K562 (cell line): ENCODE data around the gene COL21A1. TPM values are rescaled to one million over a fixed set of nuclear protein-coding genes. Genes with fewer than 3 reads are reported as not detected.

Experiments used
- ATAC-seq: fragments of 200-7000 bp; cut with Tn5 transposase; 3 replicates; pipeline ENCODE4 v1.9.1; 2020; ENCODE audit warnings: moderate library complexity
- BruUV-seq: library from RNA; stranded (reverse); fragments of 400-500 nt; replicated peaks from 2 replicates; lab custom pipeline; 2021; lab: Mats Ljungman, UMichigan
- CTCF ChIA-PET: fragments of 300-600 bp; formaldehyde crosslinking; extraction: SDS; loops from one replicate; lab custom pipeline; 2021; ENCODE audit warnings: low intra/inter-chr PET ratio; lab: Yijun Ruan, JAX
- POLR2A ChIA-PET: fragments of 300-600, 350-650 bp; sonication (Branson Sonifier 250); formaldehyde crosslinking; extraction: SDS; loops from one replicate; lab custom pipeline; 2021; ENCODE audit warnings: antibody characterized with exemption, inconsistent platforms; lab: Yijun Ruan, JAX
- DNase-seq, 4 experiments: peaks; one replicate each; pipeline versions ENCODE4 v3.0.0 to v3.0.0-alpha.2; 2011 to 2018; ENCODE audit warnings: low spot score in 3 of 4, mixed read lengths in 3 of 4; ENCODE audit errors: extremely low read depth in 1 of 4
- FAIRE-seq: peaks from 2 replicates; lab custom pipeline; 2011; peaks lifted over from hg19 to GRCh38; lab: Jason Lieb, UNC
- H2AFZ ChIP-seq: 2 replicates; pipeline ENCODE4 v1.6.0; 2011; ENCODE audit warnings: low read depth, low read length, control low read depth, inconsistent platforms
- H3K27ac ChIP-seq: fragments of 200-600 bp; 3 replicates; pipeline ENCODE4 v1.8.0; 2011; ENCODE audit warnings: low read depth, mild to moderate bottlenecking, control low read depth, inconsistent platforms, low read length, moderate library complexity, mixed read lengths; ENCODE audit errors: extremely low read depth
- H3K27me3 ChIP-seq, 2 experiments: fragments of 300-600 bp in 1 of 2; 2 replicates in 1 of 2; 3 replicates in 1 of 2; pipeline versions ENCODE4 v1.6.0 to v1.8.0; 2011; ENCODE audit warnings: inconsistent platforms in 2 of 2, low read length in 2 of 2, mild to moderate bottlenecking in 1 of 2, mixed read lengths in 1 of 2, moderate library complexity in 1 of 2; ENCODE audit not compliant: control insufficient read depth in 2 of 2, insufficient read depth in 2 of 2
- H3K36me3 ChIP-seq: fragments of 300-600 bp; 3 replicates; pipeline ENCODE4 v1.8.0; 2011; ENCODE audit warnings: mild to moderate bottlenecking, low read length, inconsistent platforms; ENCODE audit not compliant: control insufficient read depth, insufficient read depth
- H3K4me1 ChIP-seq, 2 experiments: fragments of 200-600 bp in 1 of 2; replicated peaks in 1 of 2; 2 replicates in 1 of 2; 3 replicates in 1 of 2; pipeline versions ENCODE4 v1.5.1 to v1.8.0; 2011; ENCODE audit warnings: inconsistent platforms in 2 of 2, low read length in 2 of 2, mild to moderate bottlenecking in 1 of 2, mixed read lengths in 1 of 2, moderate library complexity in 1 of 2; ENCODE audit not compliant: control insufficient read depth in 2 of 2, insufficient read depth in 2 of 2
- H3K4me2 ChIP-seq: 2 replicates; pipeline ENCODE4 v1.6.1; 2011; ENCODE audit warnings: low read length, control low read depth, inconsistent platforms, mixed read lengths; ENCODE audit not compliant: insufficient read depth
- H3K4me3 ChIP-seq: fragments of 200-600 bp; sonication (generic), shearing (Covaris generic); 2 replicates; pipeline ENCODE4 v1.5.1; 2016; ENCODE audit warnings: control low read depth, inconsistent platforms
- H3K79me2 ChIP-seq: fragments of 200-600 bp; 3 replicates; pipeline ENCODE4 v1.8.0; 2011; ENCODE audit warnings: low read length, inconsistent platforms; ENCODE audit not compliant: control insufficient read depth, insufficient read depth
- H3K9ac ChIP-seq, 2 experiments: 2 replicates each; pipeline versions ENCODE4 v1.6.0 to v1.6.1; 2011; ENCODE audit warnings: low read depth in 2 of 2, low read length in 2 of 2, control low read depth in 1 of 2, inconsistent platforms in 1 of 2, mild to moderate bottlenecking in 1 of 2, mixed read lengths in 1 of 2; ENCODE audit not compliant: insufficient read depth in 1 of 2
- H3K9me1 ChIP-seq: one replicate; pipeline ENCODE4 v1.6.0; 2011; ENCODE audit warnings: inconsistent platforms, mild to moderate bottlenecking, low read length, moderate library complexity; ENCODE audit not compliant: control insufficient read depth, insufficient read depth
- H3K9me3 ChIP-seq: replicated peaks from 2 replicates; pipeline ENCODE4 v1.5.1; 2011; ENCODE audit warnings: low read depth, low read length, inconsistent platforms; ENCODE audit not compliant: control insufficient read depth, insufficient read depth
- H4K20me1 ChIP-seq: replicated peaks from 2 replicates; pipeline ENCODE4 v1.6.1; 2011; ENCODE audit warnings: low read length, inconsistent platforms, mixed read lengths; ENCODE audit not compliant: control insufficient read depth, insufficient read depth
- ATF7 ChIP-seq: fragments of 450-650 bp; IDR thresholded peaks from 2 replicates; pipeline ENCODE4 v1.7.1; 2014; ENCODE audit warnings: mild to moderate bottlenecking, moderate library complexity
- CC2D1A ChIP-seq: fragments of 450-650 bp; IDR thresholded peaks from 2 replicates; pipeline ENCODE4 v1.6.1; 2017; ENCODE audit warnings: mild to moderate bottlenecking
- RUNX1 ChIP-seq: sonication (generic); IDR thresholded peaks from 2 replicates; pipeline ENCODE4 v1.6.1; 2016; ENCODE audit warnings: antibody characterized with exemption, low read depth
- ZBTB11 ChIP-seq, 3 experiments: fragments of 200-800 bp in 1 of 3; fragments of 250-450 bp in 1 of 3; fragments of 450-650 bp in 1 of 3; sonication (Bioruptor Pico) in 1 of 3; sonication (Bioruptor generic) in 1 of 3; formaldehyde crosslinking in 1 of 3; IDR thresholded peaks; 2 replicates each; pipeline versions ENCODE4 v1.6.1 to v1.8.0; 2016 to 2022; ENCODE audit warnings: mild to moderate bottlenecking in 2 of 3, missing genetic modification characterization in 2 of 3, missing compliant biosample characterization in 1 of 3, moderate library complexity in 1 of 3
- in situ Hi-C: fragments of 300-500 bp; cut with MboI; formaldehyde crosslinking; loops from 4 replicates; pipeline ENCODE4 v1.15.0; 2018; ENCODE audit warnings: inconsistent platforms, mixed read lengths
- intact Hi-C: fragments of 100-400 bp; cut with micrococcal nuclease; formaldehyde crosslinking; loops from 2 replicates; pipeline ENCODE4 v1.14.2; 2022
- polyA plus RNA-seq, 8 experiments: library from polyadenylated mRNA; depleted of rRNA in 4 of 8; stranded (reverse) in 5 of 8; unstranded in 3 of 8; fragments of >200 nt; fragmentation: Nextera tagmentation in 2 of 8; fragmentation: Illumina TruSeq in 1 of 8; extraction: Ambion mirVana in 2 of 8; extraction: Trizol in 1 of 8; gene quantifications; 2 replicates each; pipeline versions ENCODE4 v1.2.1 to v1.2.3, GENCODE V29; 2011 to 2014; ENCODE audit warnings: inconsistent platforms in 1 of 8, missing spikeins in 1 of 8
- total RNA-seq, 7 experiments: library from RNA; depleted of rRNA in 6 of 7; stranded (reverse); fragments of >200 nt in 6 of 7; fragmentation: Illumina TruSeq in 2 of 7; extraction: Trizol in 2 of 7; gene quantifications; 2 replicates each; pipeline versions ENCODE4 v1.2.1 to v1.2.3, GENCODE V29; 2011 to 2021; ENCODE audit warnings: low replicate concordance in 1 of 7

COL21A1 gene
- total and polyA plus RNA-seq, 9 of the 15 experiments (the other 6 are each of a cell fraction or from before 2014, with no cell fraction given) = 0.03 to 0.76 (median 0.25) TPM

DNA sequence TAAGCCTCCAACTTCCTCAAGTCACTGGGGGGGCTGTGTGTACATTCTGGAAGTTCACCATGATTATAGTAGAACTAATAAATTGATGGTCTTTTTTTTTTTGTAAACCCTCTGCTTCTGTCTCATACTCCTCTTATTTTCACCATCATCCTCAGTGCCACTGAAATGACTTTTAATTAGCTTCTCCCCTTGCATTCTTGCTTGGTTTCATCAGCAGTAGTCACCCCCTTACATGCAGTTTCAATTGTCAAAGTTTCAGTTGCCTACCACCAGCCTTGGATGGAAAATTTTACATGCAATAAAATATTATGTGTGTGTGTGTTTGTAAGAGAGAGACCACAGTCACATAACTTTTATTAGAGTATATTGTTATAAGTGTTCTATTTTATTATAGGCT, 196.2 kb downstream of the COL21A1 start:
- FAIRE-seq = no peak
- CTCF ChIA-PET = no interaction called here
- TF ChIP-seq ATF7 (no peak), RUNX1 (no peak), CC2D1A (no peak), ZBTB11 (CRISPR knock-in tag; IDR thresholded peaks at IDR 0.05) (no peak)
- TF ChIP-seq, all 486 proteins: peak for 0
- POLR2A ChIA-PET = no interaction called here
- no peak overlapping the region for H2AFZ ChIP-seq
- H3K9me1 ChIP-seq = no peaks in the 10 kb centered on the region
- no peaks in the 10 kb centered on the region for H3K36me3 ChIP-seq
- H3K27me3 ChIP-seq = no peaks in the 10 kb centered on the region
- 0 out of 2 replicates have a peak, but pooled peaks cover 1% of the 10 kb centered on the region for H3K9me3 ChIP-seq
- BruUV-seq = no TSS peak
- H4K20me1 ChIP-seq = no peaks in the 10 kb centered on the region
- in situ Hi-C loops (no loop called here), intact Hi-C loops (no loop called here)
- H3K4me1 ChIP-seq = no peaks in the 10 kb centered on the region
- DNase-seq = no peak
- H3K27ac ChIP-seq = no peak overlapping the region
- ATAC-seq = no peak
- no peak overlapping the region for H3K9ac ChIP-seq
- H3K4me3 ChIP-seq = no peak overlapping the region
- no peaks in the 10 kb centered on the region for H3K79me2 ChIP-seq
- no peak overlapping the region for H3K4me2 ChIP-seq
